K562 (cell line): Measurements from ENCODE around the gene PIEZO2. TPM values are rescaled to one million over a fixed set of nuclear protein-coding genes. Genes with fewer than 3 reads are reported as not detected.

Source experiments
- ATAC-seq: fragments of 200-7000 bp; cut with Tn5 transposase; 3 replicates; pipeline ENCODE4 v1.9.1; 2020; ENCODE audit warnings: moderate library complexity
- BruUV-seq: library from RNA; stranded (reverse); fragments of 400-500 nt; replicated peaks from 2 replicates; lab custom pipeline; 2021; lab: Mats Ljungman, UMichigan
- CTCF ChIA-PET: fragments of 300-600 bp; formaldehyde crosslinking; extraction: SDS; loops from one replicate; lab custom pipeline; 2021; ENCODE audit warnings: low intra/inter-chr PET ratio; lab: Yijun Ruan, JAX
- POLR2A ChIA-PET: fragments of 300-600, 350-650 bp; sonication (Branson Sonifier 250); formaldehyde crosslinking; extraction: SDS; loops from one replicate; lab custom pipeline; 2021; ENCODE audit warnings: antibody characterized with exemption, inconsistent platforms; lab: Yijun Ruan, JAX
- DNase-seq, 4 experiments: peaks; one replicate each; pipeline versions ENCODE4 v3.0.0 to v3.0.0-alpha.2; 2011 to 2018; ENCODE audit warnings: low spot score in 3 of 4, mixed read lengths in 3 of 4; ENCODE audit errors: extremely low read depth in 1 of 4
- FAIRE-seq: peaks from 2 replicates; lab custom pipeline; 2011; peaks lifted over from hg19 to GRCh38; lab: Jason Lieb, UNC
- H2AFZ ChIP-seq: 2 replicates; pipeline ENCODE4 v1.6.0; 2011; ENCODE audit warnings: low read depth, low read length, control low read depth, inconsistent platforms
- H3K27ac ChIP-seq: fragments of 200-600 bp; 3 replicates; pipeline ENCODE4 v1.8.0; 2011; ENCODE audit warnings: low read depth, mild to moderate bottlenecking, control low read depth, inconsistent platforms, low read length, moderate library complexity, mixed read lengths; ENCODE audit errors: extremely low read depth
- H3K27me3 ChIP-seq, 2 experiments: fragments of 300-600 bp in 1 of 2; 2 replicates in 1 of 2; 3 replicates in 1 of 2; pipeline versions ENCODE4 v1.6.0 to v1.8.0; 2011; ENCODE audit warnings: inconsistent platforms in 2 of 2, low read length in 2 of 2, mild to moderate bottlenecking in 1 of 2, mixed read lengths in 1 of 2, moderate library complexity in 1 of 2; ENCODE audit not compliant: control insufficient read depth in 2 of 2, insufficient read depth in 2 of 2
- H3K36me3 ChIP-seq: fragments of 300-600 bp; 3 replicates; pipeline ENCODE4 v1.8.0; 2011; ENCODE audit warnings: mild to moderate bottlenecking, low read length, inconsistent platforms; ENCODE audit not compliant: control insufficient read depth, insufficient read depth
- H3K4me1 ChIP-seq, 2 experiments: fragments of 200-600 bp in 1 of 2; replicated peaks in 1 of 2; 2 replicates in 1 of 2; 3 replicates in 1 of 2; pipeline versions ENCODE4 v1.5.1 to v1.8.0; 2011; ENCODE audit warnings: inconsistent platforms in 2 of 2, low read length in 2 of 2, mild to moderate bottlenecking in 1 of 2, mixed read lengths in 1 of 2, moderate library complexity in 1 of 2; ENCODE audit not compliant: control insufficient read depth in 2 of 2, insufficient read depth in 2 of 2
- H3K4me2 ChIP-seq: 2 replicates; pipeline ENCODE4 v1.6.1; 2011; ENCODE audit warnings: low read length, control low read depth, inconsistent platforms, mixed read lengths; ENCODE audit not compliant: insufficient read depth
- H3K4me3 ChIP-seq: fragments of 200-600 bp; sonication (generic), shearing (Covaris generic); 2 replicates; pipeline ENCODE4 v1.5.1; 2016; ENCODE audit warnings: control low read depth, inconsistent platforms
- H3K79me2 ChIP-seq: fragments of 200-600 bp; 3 replicates; pipeline ENCODE4 v1.8.0; 2011; ENCODE audit warnings: low read length, inconsistent platforms; ENCODE audit not compliant: control insufficient read depth, insufficient read depth
- H3K9ac ChIP-seq, 2 experiments: 2 replicates each; pipeline versions ENCODE4 v1.6.0 to v1.6.1; 2011; ENCODE audit warnings: low read depth in 2 of 2, low read length in 2 of 2, control low read depth in 1 of 2, inconsistent platforms in 1 of 2, mild to moderate bottlenecking in 1 of 2, mixed read lengths in 1 of 2; ENCODE audit not compliant: insufficient read depth in 1 of 2
- H3K9me1 ChIP-seq: one replicate; pipeline ENCODE4 v1.6.0; 2011; ENCODE audit warnings: inconsistent platforms, mild to moderate bottlenecking, low read length, moderate library complexity; ENCODE audit not compliant: control insufficient read depth, insufficient read depth
- H3K9me3 ChIP-seq: replicated peaks from 2 replicates; pipeline ENCODE4 v1.5.1; 2011; ENCODE audit warnings: low read depth, low read length, inconsistent platforms; ENCODE audit not compliant: control insufficient read depth, insufficient read depth
- H4K20me1 ChIP-seq: replicated peaks from 2 replicates; pipeline ENCODE4 v1.6.1; 2011; ENCODE audit warnings: low read length, inconsistent platforms, mixed read lengths; ENCODE audit not compliant: control insufficient read depth, insufficient read depth
- BCLAF1 ChIP-seq, 2 experiments: fragments of 450-650 bp in 1 of 2; IDR thresholded peaks; 2 replicates each; pipeline ENCODE4 v1.6.1; 2011 to 2017; ENCODE audit warnings: low read depth in 2 of 2, antibody characterized with exemption in 1 of 2, borderline replicate concordance in 1 of 2, low read length in 1 of 2, mild to moderate bottlenecking in 1 of 2, mixed read lengths in 1 of 2; ENCODE audit not compliant: control insufficient read depth in 1 of 2
- NFRKB ChIP-seq: fragments of 450-650 bp; IDR thresholded peaks from 2 replicates; pipeline ENCODE4 v1.6.1; 2016; ENCODE audit warnings: low read depth
- NFYB ChIP-seq: IDR thresholded peaks from 2 replicates; pipeline ENCODE4 v1.6.1; 2011; ENCODE audit warnings: mild to moderate bottlenecking, moderate library complexity; ENCODE audit not compliant: insufficient read length; ENCODE audit errors: extremely low read depth
- ZNF311 ChIP-seq: fragments of 250-450 bp; sonication (Bioruptor Pico); IDR thresholded peaks from 2 replicates; pipeline ENCODE4 v1.4.0; 2020; ENCODE audit warnings: mild to moderate bottlenecking, moderate library complexity
- ZNF511 ChIP-seq: sonication (generic); formaldehyde crosslinking; IDR thresholded peaks from 2 replicates; pipeline ENCODE4 v1.8.0; 2022; ENCODE audit warnings: mild to moderate bottlenecking, missing genetic modification reagents
- WGBS: fragments of 100-300 bp; shearing (Covaris generic); methylation state at CpG from one replicate; pipeline ENCODE4 v1.1.6; 2016; ENCODE audit warnings: low coverage, mixed read lengths; ENCODE audit not compliant: insufficient coverage; ENCODE audit errors: missing lambda C conversion rate; 5-methylcytosine and 5-hydroxymethylcytosine counted together
- in situ Hi-C: fragments of 300-500 bp; cut with MboI; formaldehyde crosslinking; loops from 4 replicates; pipeline ENCODE4 v1.15.0; 2018; ENCODE audit warnings: inconsistent platforms, mixed read lengths
- intact Hi-C: fragments of 100-400 bp; cut with micrococcal nuclease; formaldehyde crosslinking; loops from 2 replicates; pipeline ENCODE4 v1.14.2; 2022
- polyA plus RNA-seq, 8 experiments: library from polyadenylated mRNA; depleted of rRNA in 4 of 8; stranded (reverse) in 5 of 8; unstranded in 3 of 8; fragments of >200 nt; fragmentation: Nextera tagmentation in 2 of 8; fragmentation: Illumina TruSeq in 1 of 8; extraction: Ambion mirVana in 2 of 8; extraction: Trizol in 1 of 8; gene quantifications; 2 replicates each; pipeline versions ENCODE4 v1.2.1 to v1.2.3, GENCODE V29; 2011 to 2014; ENCODE audit warnings: inconsistent platforms in 1 of 8, missing spikeins in 1 of 8
- total RNA-seq, 7 experiments: library from RNA; depleted of rRNA in 6 of 7; stranded (reverse); fragments of >200 nt in 6 of 7; fragmentation: Illumina TruSeq in 2 of 7; extraction: Trizol in 2 of 7; gene quantifications; 2 replicates each; pipeline versions ENCODE4 v1.2.1 to v1.2.3, GENCODE V29; 2011 to 2021; ENCODE audit warnings: low replicate concordance in 1 of 7
- TF ChIP-seq, protein P1 (sequence below): fragments of 150-350 bp; IDR thresholded peaks from 2 replicates; pipeline ENCODE4 v1.6.1; 2014; ENCODE audit warnings: low read depth, mild to moderate bottlenecking, low read length, borderline replicate concordance
- TF ChIP-seq, protein P2 (sequence below): fragments of 450-650 bp; formaldehyde crosslinking; conservative IDR thresholded peaks from 2 replicates; pipeline ENCODE4 v1.4.0; 2022; ENCODE audit warnings: mild to moderate bottlenecking, missing genetic modification characterization

The PIEZO2 gene
- total and polyA plus RNA-seq, 9 of the 15 experiments (the other 6 are each of a cell fraction or from before 2014, with no cell fraction given): 0.54 to 4.1 (median 2.0) TPM

DNA sequence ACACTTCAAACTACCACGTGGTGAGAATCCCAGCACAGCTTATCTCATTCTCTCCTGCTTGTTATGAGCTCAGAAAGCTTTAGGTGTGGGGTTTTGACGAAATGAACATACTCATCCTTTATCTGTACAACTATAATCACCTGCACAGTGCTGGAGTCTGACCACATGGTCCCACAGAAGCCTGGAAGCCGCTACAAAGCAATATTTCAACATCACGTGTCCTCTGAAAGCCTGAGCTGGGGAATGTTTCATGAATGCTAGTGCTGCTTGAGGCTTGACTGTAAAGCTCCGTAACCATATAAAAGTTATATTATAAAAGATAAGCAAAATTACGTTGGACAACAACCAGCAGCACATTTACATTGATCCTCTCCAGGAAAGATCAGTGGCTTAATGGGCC is 43.9 kb downstream of the PIEZO2 start (continued):
- TF ChIP-seq, protein P1, sequence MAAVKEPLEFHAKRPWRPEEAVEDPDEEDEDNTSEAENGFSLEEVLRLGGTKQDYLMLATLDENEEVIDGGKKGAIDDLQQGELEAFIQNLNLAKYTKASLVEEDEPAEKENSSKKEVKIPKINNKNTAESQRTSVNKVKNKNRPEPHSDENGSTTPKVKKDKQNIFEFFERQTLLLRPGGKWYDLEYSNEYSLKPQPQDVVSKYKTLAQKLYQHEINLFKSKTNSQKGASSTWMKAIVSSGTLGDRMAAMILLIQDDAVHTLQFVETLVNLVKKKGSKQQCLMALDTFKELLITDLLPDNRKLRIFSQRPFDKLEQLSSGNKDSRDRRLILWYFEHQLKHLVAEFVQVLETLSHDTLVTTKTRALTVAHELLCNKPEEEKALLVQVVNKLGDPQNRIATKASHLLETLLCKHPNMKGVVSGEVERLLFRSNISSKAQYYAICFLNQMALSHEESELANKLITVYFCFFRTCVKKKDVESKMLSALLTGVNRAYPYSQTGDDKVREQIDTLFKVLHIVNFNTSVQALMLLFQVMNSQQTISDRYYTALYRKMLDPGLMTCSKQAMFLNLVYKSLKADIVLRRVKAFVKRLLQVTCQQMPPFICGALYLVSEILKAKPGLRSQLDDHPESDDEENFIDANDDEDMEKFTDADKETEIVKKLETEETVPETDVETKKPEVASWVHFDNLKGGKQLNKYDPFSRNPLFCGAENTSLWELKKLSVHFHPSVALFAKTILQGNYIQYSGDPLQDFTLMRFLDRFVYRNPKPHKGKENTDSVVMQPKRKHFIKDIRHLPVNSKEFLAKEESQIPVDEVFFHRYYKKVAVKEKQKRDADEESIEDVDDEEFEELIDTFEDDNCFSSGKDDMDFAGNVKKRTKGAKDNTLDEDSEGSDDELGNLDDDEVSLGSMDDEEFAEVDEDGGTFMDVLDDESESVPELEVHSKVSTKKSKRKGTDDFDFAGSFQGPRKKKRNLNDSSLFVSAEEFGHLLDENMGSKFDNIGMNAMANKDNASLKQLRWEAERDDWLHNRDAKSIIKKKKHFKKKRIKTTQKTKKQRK: no peak
- TF ChIP-seq NFRKB: no peak

DNA sequence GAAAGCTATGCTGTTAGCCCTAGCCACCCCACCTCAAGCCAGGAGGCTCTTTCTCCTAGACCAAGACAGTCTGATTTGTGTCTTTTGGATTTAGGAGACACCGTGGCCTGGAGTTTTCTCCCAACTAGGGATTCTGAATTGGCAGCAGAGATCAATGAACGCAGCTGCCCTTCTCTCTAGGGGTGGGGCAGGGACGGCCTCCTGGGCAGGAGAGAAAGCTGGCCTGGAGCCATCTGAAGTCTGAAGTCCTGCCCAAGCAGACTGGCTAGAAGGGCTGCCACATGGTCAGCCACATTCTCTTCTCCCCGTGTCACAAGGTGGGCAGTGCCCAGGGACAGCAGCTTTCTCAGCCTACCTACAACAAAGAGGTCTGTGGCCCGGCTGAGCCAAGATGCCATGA is 45.1 kb downstream of the PIEZO2 start:
- no peaks in the 10 kb centered on the region for H3K36me3 ChIP-seq
- no peak overlapping the region for H3K4me2 ChIP-seq
- H3K9ac ChIP-seq: no peak overlapping the region
- in situ Hi-C loops (no loop called here), intact Hi-C loops (no loop called here)
- H3K9me3 ChIP-seq: no peaks in the 10 kb centered on the region
- ATAC-seq: no peak
- H3K27ac ChIP-seq: no peak overlapping the region
- no peaks in the 10 kb centered on the region for H3K9me1 ChIP-seq
- no TSS peak for BruUV-seq
- H3K79me2 ChIP-seq: no peaks in the 10 kb centered on the region
- H3K4me3 ChIP-seq: no peak overlapping the region
- ChIA-PET CTCF (no interaction called here), POLR2A (interaction anchor here (0.5 to 0.6 kb wide), 2 partner anchors 20 to 84 kb away, joined by 3 to 4 read pairs; no protein-coding TSS in a partner anchor)
- H4K20me1 ChIP-seq: no peaks in the 10 kb centered on the region
- DNase-seq: no peak
- no peaks in the 10 kb centered on the region for H3K4me1 ChIP-seq
- 0% methylated on average over 5 of the region's 5 CpGs for WGBS
- FAIRE-seq: no peak
- H3K27me3 ChIP-seq: peaks cover 2 to 5% of the 10 kb centered on the region in 2 experiments; a peak in 2 of 5 replicates
- no peak overlapping the region for H2AFZ ChIP-seq
- TF ChIP-seq ZNF311 (CRISPR knock-in tag) (no peak), BCLAF1 (IDR thresholded peaks at IDR 0.05; ENCODE audit: borderline replicate concordance in 1 of 2, control insufficient read depth in 1 of 2, low read depth in 2 of 2, low read length in 1 of 2) (no peak), ZNF511 (no peak), NFYB (no peak)
- TF ChIP-seq, protein P2, sequence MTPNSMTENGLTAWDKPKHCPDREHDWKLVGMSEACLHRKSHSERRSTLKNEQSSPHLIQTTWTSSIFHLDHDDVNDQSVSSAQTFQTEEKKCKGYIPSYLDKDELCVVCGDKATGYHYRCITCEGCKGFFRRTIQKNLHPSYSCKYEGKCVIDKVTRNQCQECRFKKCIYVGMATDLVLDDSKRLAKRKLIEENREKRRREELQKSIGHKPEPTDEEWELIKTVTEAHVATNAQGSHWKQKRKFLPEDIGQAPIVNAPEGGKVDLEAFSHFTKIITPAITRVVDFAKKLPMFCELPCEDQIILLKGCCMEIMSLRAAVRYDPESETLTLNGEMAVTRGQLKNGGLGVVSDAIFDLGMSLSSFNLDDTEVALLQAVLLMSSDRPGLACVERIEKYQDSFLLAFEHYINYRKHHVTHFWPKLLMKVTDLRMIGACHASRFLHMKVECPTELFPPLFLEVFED (CRISPR knock-in tag): no peak
